Hepatocyte (in vitro differentiated cells): Measurements from ENCODE around the gene HOXD9.
A peak's percentile ranks its signal among the peaks of the same experiment; 100 is the strongest.

Source experiments
- EZH2 ChIP-seq: fragments of 200-600 bp; sonication (generic); IDR thresholded peaks from 2 replicates; pipeline ENCODE4 v1.6.1; 2016; ENCODE audit warnings: antibody characterized with exemption, mild to moderate bottlenecking, borderline replicate concordance
- EZH2phosphoT487 ChIP-seq: fragments of 200-600 bp; sonication (generic); IDR thresholded peaks from one replicate; pipeline ENCODE4 v1.6.1; 2018; ENCODE audit warnings: antibody characterized with exemption, mild to moderate bottlenecking, low read depth, moderate library complexity; ENCODE audit not compliant: unreplicated experiment, severe bottlenecking
- TF ChIP-seq, protein P1 (sequence below): fragments of 200-600 bp; sonication (generic); IDR thresholded peaks from 2 replicates; pipeline ENCODE4 v1.5.1; 2016; ENCODE audit warnings: antibody characterized with exemption, mild to moderate bottlenecking; ENCODE audit not compliant: poor library complexity

DNA sequence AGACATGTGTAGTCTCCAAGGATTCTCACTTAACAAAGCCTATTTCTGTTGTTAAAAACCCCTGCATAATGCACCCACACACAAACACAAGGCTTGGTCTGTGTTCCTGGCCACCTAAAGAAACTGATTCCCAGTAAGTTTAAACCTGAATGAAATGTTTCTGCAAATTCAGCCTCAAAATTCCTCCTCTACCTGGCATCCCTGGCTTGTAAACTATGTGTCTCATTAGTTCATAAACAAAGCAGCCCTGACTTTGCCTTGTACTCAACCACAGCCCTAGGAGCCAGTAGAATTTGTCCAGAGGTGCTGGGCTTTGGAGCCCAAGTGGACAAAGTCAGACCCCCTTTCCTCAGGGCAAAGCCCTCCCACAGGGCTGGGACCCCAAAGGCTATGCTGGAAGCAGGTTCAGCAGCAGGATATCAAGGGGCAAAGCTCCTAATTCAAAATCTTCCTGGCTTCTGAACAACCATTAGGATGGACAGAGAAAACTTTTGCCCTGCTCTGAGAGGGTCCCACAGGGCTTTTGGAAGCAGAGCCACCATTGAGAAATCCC lies 32.6 kb upstream of the HOXD9 start:
- TF ChIP-seq, protein P1, sequence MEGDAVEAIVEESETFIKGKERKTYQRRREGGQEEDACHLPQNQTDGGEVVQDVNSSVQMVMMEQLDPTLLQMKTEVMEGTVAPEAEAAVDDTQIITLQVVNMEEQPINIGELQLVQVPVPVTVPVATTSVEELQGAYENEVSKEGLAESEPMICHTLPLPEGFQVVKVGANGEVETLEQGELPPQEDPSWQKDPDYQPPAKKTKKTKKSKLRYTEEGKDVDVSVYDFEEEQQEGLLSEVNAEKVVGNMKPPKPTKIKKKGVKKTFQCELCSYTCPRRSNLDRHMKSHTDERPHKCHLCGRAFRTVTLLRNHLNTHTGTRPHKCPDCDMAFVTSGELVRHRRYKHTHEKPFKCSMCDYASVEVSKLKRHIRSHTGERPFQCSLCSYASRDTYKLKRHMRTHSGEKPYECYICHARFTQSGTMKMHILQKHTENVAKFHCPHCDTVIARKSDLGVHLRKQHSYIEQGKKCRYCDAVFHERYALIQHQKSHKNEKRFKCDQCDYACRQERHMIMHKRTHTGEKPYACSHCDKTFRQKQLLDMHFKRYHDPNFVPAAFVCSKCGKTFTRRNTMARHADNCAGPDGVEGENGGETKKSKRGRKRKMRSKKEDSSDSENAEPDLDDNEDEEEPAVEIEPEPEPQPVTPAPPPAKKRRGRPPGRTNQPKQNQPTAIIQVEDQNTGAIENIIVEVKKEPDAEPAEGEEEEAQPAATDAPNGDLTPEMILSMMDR, result no peak
- TF ChIP-seq EZH2 (peak; percentile 39), EZH2phosphoT487 (no peak)
